Hepatocyte (in vitro differentiated cells): ENCODE measurements around the gene SMIM28. TPM values are rescaled to one million over a fixed set of nuclear protein-coding genes. Genes with fewer than 3 reads are reported as not detected.
A peak's percentile ranks its signal among the peaks of the same experiment; 100 is the strongest.

Experiments
- DNase-seq: peaks from one replicate; pipeline ENCODE4 v3.0.0-alpha.2; 2016; ENCODE audit warnings: low spot score
- H2AFZ ChIP-seq: fragments of 200-600 bp; sonication (generic); 2 replicates; pipeline ENCODE4 v1.6.0; 2016; ENCODE audit warnings: antibody characterized with exemption, mild to moderate bottlenecking
- H3K27ac ChIP-seq: fragments of 200-600 bp; sonication (generic); 2 replicates; pipeline ENCODE4 v1.5.1; 2016; ENCODE audit warnings: mild to moderate bottlenecking
- H3K27me3 ChIP-seq: fragments of 200-600 bp; sonication (generic); 2 replicates; pipeline ENCODE4 v1.6.1; 2016
- H3K36me3 ChIP-seq: fragments of 200-600 bp; sonication (generic); replicated peaks from 2 replicates; pipeline ENCODE4 v1.5.1; 2016; ENCODE audit warnings: low read depth; ENCODE audit not compliant: insufficient read depth
- H3K4me1 ChIP-seq: fragments of 200-600 bp; sonication (generic); 2 replicates; pipeline ENCODE4 v1.5.1; 2016; ENCODE audit warnings: mild to moderate bottlenecking, moderate library complexity; ENCODE audit not compliant: insufficient read depth
- H3K4me2 ChIP-seq: fragments of 200-600 bp; sonication (generic); 2 replicates; pipeline ENCODE4 v1.6.0; 2016
- H3K4me3 ChIP-seq: fragments of 200-600 bp; sonication (generic); 2 replicates; pipeline ENCODE4 v1.5.1; 2016; ENCODE audit warnings: mild to moderate bottlenecking
- H3K79me2 ChIP-seq: fragments of 200-600 bp; sonication (generic); 2 replicates; pipeline ENCODE4 v1.6.0; 2017; ENCODE audit warnings: mild to moderate bottlenecking
- H3K9me2 ChIP-seq: fragments of 200-600 bp; sonication (generic); replicated peaks from 2 replicates; pipeline ENCODE4 v1.6.0; 2017; ENCODE audit warnings: mild to moderate bottlenecking; ENCODE audit not compliant: insufficient read depth
- H3K9me3 ChIP-seq: fragments of 200-600 bp; sonication (generic); 2 replicates; pipeline ENCODE4 v1.5.1; 2016; ENCODE audit warnings: low read depth, mild to moderate bottlenecking
- H4K20me1 ChIP-seq: fragments of 200-600 bp; sonication (generic); 2 replicates; pipeline ENCODE4 v1.6.0; 2016; ENCODE audit warnings: mild to moderate bottlenecking; ENCODE audit not compliant: insufficient read depth, poor library complexity, severe bottlenecking
- EZH2 ChIP-seq: fragments of 200-600 bp; sonication (generic); IDR thresholded peaks from 2 replicates; pipeline ENCODE4 v1.6.1; 2016; ENCODE audit warnings: antibody characterized with exemption, mild to moderate bottlenecking, borderline replicate concordance
- EZH2phosphoT487 ChIP-seq: fragments of 200-600 bp; sonication (generic); IDR thresholded peaks from one replicate; pipeline ENCODE4 v1.6.1; 2018; ENCODE audit warnings: antibody characterized with exemption, mild to moderate bottlenecking, low read depth, moderate library complexity; ENCODE audit not compliant: unreplicated experiment, severe bottlenecking
- WGBS: methylation state at CpG from one replicate; pipeline ENCODE4 v1.1.6; 2016; ENCODE audit warnings: low lambda C conversion rate; ENCODE audit errors: missing lambda C conversion rate; 5-methylcytosine and 5-hydroxymethylcytosine counted together
- polyA plus RNA-seq: library from polyadenylated mRNA; unstranded; fragments of >200 nt; fragmentation: Nextera tagmentation; extraction: Ambion mirVana; gene quantifications from 2 replicates; pipeline ENCODE4 v1.2.1, GENCODE V29; 2016
- total RNA-seq: library from RNA; depleted of rRNA; stranded (reverse); fragments of >200 nt; gene quantifications from 2 replicates; pipeline ENCODE4 v1.2.3, GENCODE V29; 2014
- TF ChIP-seq, protein P1 (sequence below): fragments of 200-600 bp; sonication (generic); IDR thresholded peaks from 2 replicates; pipeline ENCODE4 v1.5.1; 2016; ENCODE audit warnings: antibody characterized with exemption, mild to moderate bottlenecking; ENCODE audit not compliant: poor library complexity

Gene SMIM28
- total and polyA plus RNA-seq, 2 experiments from 2014 or later: not detected

DNA sequence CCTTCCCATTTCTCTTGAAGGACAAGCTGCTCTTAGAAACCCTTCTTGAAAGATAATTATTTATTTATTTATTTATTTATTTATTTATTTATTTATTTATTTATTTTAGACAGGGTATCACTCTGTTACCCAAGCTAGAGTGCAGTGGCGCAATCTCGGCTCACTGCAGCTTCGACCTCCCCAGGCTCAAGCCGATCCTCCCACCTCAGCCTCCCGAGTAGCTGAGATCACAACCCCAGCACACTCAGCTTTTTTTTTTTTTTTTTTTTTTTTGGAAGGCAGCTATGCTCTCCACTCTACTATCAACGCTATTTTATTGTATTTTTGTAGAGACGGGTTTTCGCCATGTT is 25.1 kb downstream of the SMIM28 start:
- H3K27ac ChIP-seq: no peak overlapping the region
- TF ChIP-seq, protein P1, sequence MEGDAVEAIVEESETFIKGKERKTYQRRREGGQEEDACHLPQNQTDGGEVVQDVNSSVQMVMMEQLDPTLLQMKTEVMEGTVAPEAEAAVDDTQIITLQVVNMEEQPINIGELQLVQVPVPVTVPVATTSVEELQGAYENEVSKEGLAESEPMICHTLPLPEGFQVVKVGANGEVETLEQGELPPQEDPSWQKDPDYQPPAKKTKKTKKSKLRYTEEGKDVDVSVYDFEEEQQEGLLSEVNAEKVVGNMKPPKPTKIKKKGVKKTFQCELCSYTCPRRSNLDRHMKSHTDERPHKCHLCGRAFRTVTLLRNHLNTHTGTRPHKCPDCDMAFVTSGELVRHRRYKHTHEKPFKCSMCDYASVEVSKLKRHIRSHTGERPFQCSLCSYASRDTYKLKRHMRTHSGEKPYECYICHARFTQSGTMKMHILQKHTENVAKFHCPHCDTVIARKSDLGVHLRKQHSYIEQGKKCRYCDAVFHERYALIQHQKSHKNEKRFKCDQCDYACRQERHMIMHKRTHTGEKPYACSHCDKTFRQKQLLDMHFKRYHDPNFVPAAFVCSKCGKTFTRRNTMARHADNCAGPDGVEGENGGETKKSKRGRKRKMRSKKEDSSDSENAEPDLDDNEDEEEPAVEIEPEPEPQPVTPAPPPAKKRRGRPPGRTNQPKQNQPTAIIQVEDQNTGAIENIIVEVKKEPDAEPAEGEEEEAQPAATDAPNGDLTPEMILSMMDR: no peak
- TF ChIP-seq EZH2 (no peak), EZH2phosphoT487 (no peak)
- no peaks in the 10 kb centered on the region for H3K36me3 ChIP-seq
- no peaks in the 10 kb centered on the region for H3K9me2 ChIP-seq
- H4K20me1 ChIP-seq: no peaks in the 10 kb centered on the region
- H3K4me3 ChIP-seq: peak overlapping the region; percentile 84
- no peak for DNase-seq
- H3K9me3 ChIP-seq: no peaks in the 10 kb centered on the region
- 94% methylated on average over 8 of the region's 8 CpGs for WGBS
- peak overlapping the region; percentile 96 for H3K4me2 ChIP-seq
- peak overlapping the region; percentile 94 for H2AFZ ChIP-seq
- peaks cover 5% of the 10 kb centered on the region for H3K79me2 ChIP-seq
- H3K4me1 ChIP-seq: peaks cover 3% of the 10 kb centered on the region
- no peaks in the 10 kb centered on the region for H3K27me3 ChIP-seq

DNA sequence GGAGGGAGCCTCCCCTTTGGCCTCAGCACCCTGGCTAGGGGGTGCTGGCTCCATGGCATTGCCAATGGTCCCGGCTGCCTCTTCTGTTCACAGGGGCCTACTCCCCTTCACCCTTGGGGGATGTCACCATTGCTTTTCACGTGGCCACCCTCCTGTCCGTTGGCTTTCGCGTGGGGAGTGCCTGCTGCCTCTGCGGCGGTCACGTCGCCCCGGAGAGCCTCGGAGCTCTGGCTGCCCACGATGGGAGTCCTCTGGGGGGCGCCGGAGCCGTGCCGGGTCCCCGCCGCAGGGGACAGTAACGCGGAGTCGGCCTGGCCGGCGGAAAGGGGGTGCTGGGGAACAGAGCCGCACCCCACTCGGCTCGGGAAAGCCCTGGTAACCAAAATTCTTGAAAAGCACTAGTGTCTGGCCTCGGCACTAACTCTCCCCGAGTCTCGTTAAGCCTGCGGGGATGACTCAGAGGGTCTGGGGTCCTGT is 25.7 kb downstream of the SMIM28 start:
- TF ChIP-seq, protein P1: peak; percentile 39
- TF ChIP-seq EZH2 (no peak), EZH2phosphoT487 (no peak)
- peaks cover 3% of the 10 kb centered on the region for H3K4me1 ChIP-seq
- H4K20me1 ChIP-seq: no peaks in the 10 kb centered on the region
- H3K36me3 ChIP-seq: no peaks in the 10 kb centered on the region
- peak overlapping the region; percentile 94 for H2AFZ ChIP-seq
- DNase-seq: peak; percentile 69
- H3K4me2 ChIP-seq: peak overlapping the region; percentile 96
- H3K79me2 ChIP-seq: peaks cover 5% of the 10 kb centered on the region
- H3K9me2 ChIP-seq: no peaks in the 10 kb centered on the region
- WGBS: 5% methylated on average over 30 of the region's 30 CpGs
- H3K27me3 ChIP-seq: no peaks in the 10 kb centered on the region
- peak overlapping the region; percentile 84 for H3K4me3 ChIP-seq
- H3K9me3 ChIP-seq: no peaks in the 10 kb centered on the region
- peak overlapping the region; percentile 97 for H3K27ac ChIP-seq

DNA sequence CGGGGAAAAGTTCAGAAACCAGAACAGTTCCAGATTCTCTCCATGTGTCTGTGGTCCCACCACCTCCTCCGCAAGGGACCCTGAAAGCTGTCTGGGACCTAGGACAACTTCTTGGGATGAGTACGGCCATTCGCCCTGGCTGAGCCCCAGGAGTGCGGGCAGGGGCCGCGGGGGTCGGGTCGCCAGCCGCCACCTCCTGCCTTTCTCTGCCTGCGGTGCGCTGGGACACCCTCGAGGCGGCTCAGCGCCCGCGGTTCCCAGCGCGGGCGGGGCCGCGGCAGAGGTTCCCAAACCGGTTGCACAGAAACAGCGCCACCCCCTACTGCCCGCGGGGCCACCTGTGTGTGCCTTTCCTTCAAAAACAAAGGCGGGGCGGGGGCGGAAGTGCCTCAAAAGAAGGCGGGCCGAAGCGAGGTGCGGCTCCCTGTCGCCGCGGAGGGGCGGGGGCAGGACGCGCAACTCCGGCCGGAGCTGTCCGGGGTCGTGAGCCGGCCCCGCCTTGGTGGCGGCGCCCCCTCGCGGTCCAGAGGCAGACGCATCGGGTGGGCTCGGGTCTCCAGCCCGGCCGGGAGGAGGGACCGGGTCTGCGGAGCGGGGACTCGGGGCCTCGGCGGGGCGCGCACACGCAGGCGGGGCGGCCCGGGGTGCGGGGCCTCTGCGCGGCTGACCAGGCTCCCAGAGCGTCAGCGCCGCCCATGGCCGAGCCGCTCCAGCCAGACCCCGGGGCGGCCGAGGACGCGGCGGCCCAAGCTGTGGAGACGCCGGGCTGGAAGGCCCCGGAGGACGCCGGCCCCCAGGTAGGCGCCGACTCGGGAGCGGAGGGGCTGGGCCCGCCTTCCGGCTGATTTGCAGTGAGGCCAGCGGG is 26.3 kb downstream of the SMIM28 start, which contains the start of gene HEBP2:
TSS of gene HEBP2 (plus strand) at position 423 of the 865 bp plus-strand sequence. CDS start at position 696, 273 bp downstream.
- Histone ChIP-seq H3K4me3 (peak within 1 kb of the TSS; percentile 84), H3K4me1 (peaks cover 3% of the 10 kb centered on the region), H4K20me1 (no peaks in the 10 kb centered on the region)

More for the DNA sequence above, 26.3 kb downstream of the SMIM28 start, which contains the start of gene HEBP2:
- no peaks in the 10 kb centered on the region for H3K27me3 ChIP-seq
- peak; percentile 97 for DNase-seq
- peak within 1 kb of the TSS; percentile 96 for H3K4me2 ChIP-seq
- no peak for TF ChIP-seq EZH2phosphoT487
- TF ChIP-seq EZH2: no peak
- TF ChIP-seq, protein P1: peak; percentile 68
- H3K36me3 ChIP-seq: no peaks in the 10 kb centered on the region
- H3K9me3 ChIP-seq: no peaks in the 10 kb centered on the region
- 1% methylated on average over 68 of the region's 92 CpGs for WGBS
- peak within 1 kb of the TSS; percentile 94 for H2AFZ ChIP-seq
- peaks cover 5% of the 10 kb centered on the region for H3K79me2 ChIP-seq
- H3K27ac ChIP-seq: peak within 1 kb of the TSS; percentile 97
- H3K9me2 ChIP-seq: no peaks in the 10 kb centered on the region
